Measurements from ENCODE around the gene DROSHA.

The DROSHA gene

DNA sequence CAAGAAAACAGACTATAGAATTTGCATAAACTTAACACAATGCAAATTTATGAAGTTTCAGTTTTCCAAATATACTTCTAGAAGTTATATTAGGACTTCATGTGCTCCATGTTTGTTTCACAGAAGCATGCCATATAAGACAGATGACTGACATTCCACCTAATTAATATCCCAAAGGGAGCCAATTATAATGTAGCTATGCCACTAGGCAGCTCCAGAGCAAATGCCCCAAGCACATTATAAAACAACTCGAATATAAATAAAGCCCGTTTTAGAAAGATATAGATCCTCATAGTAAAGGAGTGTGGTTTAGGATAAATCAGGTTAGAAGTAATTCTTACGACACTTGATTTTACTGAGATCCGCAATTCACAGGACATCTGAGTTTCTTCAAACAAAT is 8.9 kb downstream of the DROSHA start:
- DNase-seq (ENCODE audit: low read depth in 2 of 2, low spot score in 1 of 2) = no peak

DNA sequence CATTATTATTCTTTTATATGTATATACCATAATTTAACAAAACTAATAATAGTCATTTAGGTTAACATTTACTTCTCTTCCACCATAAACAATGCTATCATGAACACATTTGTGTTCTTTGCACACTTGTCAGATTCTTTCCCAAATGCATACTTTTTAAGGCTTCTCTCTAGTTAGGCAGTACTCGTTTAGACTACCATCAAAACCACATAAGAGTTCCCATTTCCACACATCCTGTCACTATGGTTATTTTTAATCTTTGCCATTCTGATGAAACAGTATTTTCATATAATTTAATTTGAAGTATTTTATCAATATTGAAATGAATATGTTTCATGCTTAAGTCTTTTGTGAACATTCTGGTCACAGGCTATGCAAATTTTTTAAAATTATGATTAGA is 15.1 kb downstream of the DROSHA start:
- no peak for DNase-seq (ENCODE audit: low read depth in 2 of 2, low spot score in 1 of 2)

DNA sequence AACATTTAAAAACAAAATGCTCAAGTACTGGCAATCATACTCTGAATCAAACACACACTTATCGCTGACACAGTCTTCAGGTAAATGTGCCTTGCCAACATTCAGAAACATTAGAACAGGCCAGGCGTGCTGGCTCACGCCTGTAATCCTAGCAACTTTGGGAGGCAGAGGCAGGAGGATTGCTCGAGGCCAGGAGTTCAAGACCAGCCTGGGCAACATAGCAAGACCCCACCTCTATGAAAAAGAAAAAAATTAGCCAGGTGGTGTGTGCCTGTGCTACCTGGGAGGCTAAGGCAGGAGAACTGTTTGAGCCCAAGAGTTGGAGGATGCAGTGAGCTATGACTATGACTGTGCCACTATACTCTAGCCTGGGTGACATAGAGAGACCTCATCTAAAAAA is 20.6 kb downstream of the DROSHA start:
- no peak for DNase-seq (ENCODE audit: low read depth in 2 of 2, low spot score in 1 of 2)

DNA sequence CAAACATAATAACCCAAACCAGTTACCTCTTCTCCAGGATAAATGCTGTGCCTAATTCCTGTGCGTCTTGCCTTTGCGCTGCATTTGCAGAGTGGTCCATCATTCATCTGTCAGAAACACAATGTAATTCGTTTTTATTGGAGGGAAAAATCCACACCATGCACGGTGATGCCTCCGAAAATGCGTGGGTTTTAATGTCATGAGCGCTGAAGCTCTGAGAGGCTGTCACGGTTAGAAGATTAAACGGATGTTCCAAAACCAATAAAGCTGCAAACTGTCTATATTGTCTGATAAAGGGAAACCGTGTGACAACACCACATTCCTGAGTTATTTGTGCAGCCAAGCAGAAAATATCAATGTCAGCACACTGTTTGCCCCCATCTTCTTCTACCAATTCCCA is 27.4 kb downstream of the DROSHA start:
- no peak for DNase-seq (ENCODE audit: low read depth in 2 of 2, low spot score in 1 of 2)

DNA sequence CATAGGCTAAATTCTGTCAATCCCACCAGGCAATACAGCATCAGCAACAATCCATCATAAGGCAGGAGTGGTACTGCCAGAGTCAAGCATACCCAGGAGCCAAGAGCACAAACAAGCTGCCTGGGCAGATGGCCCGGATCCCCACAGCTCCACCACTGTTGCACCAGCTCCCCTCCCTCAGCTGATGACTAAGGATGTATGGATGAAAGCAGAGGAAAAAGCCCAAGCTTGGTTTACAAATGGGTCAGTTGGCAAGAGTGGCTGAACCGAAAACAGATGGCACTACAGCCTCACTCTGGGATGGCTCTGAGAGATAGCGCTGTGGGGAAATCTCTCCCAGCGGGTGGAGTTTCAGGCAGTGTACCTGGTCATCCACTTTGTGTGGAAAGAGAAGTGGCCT is 29.4 kb downstream of the DROSHA start:
- DNase-seq (ENCODE audit: low read depth in 2 of 2, low spot score in 1 of 2) = no peak

DNA sequence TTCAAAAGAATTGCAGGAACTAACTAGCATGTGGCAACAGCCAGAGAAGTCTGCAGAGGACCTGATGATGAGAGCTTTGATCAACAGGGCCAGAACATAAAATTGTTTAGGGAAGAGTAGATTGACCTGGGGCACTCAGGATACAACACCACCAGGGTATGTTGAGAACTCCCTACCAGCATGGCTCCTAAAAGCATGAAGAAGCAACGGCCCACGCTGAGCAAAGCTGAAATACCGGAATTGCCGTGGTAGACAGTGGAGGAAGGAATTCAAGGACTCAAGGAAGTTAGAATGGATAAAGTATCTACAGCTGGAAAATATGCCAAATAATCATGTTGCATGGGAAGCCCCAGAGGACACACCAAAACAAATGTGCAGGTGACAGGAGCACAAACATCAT is 31.6 kb downstream of the DROSHA start:
- DNase-seq (ENCODE audit: low read depth in 2 of 2, low spot score in 1 of 2) = no peak

DNA sequence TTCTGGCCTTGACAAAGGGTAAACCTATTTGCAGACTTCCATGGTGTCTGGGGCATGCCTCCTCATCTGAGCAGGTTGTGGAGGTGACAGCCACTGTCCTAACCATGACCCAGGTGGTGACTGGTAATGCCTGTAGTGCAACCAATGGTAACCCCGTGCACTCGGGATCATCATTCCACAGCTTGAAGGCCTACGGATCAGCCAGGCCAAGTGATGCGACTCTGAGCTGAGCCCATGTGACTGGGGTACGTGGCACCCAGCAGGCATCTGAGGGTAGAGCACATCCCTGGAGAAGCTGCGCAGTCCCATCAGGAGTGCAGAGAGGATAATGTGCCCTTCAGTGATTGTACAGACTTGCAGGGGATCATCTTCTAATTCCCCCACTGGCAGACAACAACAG is 35.0 kb downstream of the DROSHA start:
- no peak for DNase-seq (ENCODE audit: low read depth in 2 of 2, low spot score in 1 of 2)

DNA sequence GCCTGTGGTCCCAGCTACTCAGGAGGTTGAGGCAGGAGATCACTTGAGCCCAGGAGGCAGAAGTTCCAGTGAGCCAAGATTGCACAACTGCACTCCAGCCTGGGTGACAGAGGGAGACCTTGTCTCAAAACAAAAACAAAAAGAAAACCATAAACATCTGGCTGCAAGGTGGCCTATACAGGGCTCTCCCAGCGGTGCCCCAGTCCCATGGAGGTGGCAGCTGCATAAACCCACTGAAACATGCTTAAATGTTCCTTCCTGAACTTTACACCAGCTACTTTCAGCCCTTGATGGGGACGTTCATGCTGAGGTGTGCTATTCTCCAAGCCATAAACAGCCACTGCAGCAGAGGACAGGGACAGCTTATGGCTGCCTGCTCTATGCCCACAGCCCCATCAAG is 35.6 kb downstream of the DROSHA start:
- no peak for DNase-seq (ENCODE audit: low read depth in 2 of 2, low spot score in 1 of 2)

DNA sequence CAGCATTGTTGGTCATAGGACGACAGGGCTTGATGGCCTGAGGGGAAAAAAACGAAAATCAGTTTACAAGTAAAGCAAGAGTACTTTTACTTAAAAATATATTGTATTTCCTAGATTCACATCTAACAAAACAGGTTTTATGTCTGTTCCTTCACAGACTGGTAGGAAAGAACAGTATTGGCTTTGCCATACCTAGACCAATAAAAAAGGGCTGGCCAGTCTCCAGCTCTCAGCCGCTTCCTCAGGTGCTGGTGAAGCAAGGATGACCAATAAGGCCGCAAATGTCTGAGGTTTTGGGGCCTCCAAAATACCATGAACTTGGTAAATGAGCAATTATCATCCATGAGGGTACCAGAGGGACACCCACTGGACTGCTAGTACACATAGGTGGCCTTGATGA is 36.6 kb downstream of the DROSHA start:
- DNase-seq (ENCODE audit: low read depth in 2 of 2, low spot score in 1 of 2) = no peak

DNA sequence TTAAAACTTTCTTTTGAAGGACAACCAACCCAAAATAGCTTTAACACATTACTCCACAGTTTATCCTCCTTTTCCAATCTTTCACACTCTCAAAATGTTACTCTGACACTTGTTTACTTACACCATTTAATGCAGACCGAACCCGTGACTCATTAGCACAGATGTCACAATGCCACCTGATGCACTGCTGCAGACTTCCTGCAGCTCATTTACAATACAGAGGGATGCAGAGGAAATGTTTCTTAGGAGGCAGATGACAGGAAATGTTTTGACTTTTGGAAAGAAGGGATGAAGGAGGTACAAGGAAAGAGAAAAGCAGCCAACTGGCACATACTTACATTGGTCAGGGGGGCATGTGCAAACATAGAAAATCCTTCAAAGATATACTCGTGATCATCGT is 39.0 kb downstream of the DROSHA start:
- DNase-seq (ENCODE audit: low read depth in 2 of 2, low spot score in 1 of 2) = no peak

DNA sequence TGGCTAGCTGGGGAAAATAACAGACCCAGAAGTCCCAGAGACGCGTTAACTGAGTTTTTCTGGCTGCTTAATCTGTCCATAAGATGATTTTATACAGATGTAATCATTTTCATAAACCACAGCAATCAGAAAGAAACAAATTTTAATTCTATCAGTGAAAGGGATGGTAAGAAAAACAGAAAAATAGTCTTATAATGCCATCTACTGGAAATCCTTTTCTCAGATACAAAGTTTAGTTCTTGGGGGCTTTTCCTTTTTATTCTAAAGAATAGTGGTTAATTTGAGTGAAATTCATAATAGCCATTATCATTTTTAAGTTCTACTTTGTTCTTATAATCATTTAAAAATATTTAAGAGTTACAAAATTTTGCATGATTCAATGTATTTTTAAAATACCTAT is 44.4 kb downstream of the DROSHA start:
- DNase-seq (ENCODE audit: low read depth in 2 of 2, low spot score in 1 of 2) = no peak

DNA sequence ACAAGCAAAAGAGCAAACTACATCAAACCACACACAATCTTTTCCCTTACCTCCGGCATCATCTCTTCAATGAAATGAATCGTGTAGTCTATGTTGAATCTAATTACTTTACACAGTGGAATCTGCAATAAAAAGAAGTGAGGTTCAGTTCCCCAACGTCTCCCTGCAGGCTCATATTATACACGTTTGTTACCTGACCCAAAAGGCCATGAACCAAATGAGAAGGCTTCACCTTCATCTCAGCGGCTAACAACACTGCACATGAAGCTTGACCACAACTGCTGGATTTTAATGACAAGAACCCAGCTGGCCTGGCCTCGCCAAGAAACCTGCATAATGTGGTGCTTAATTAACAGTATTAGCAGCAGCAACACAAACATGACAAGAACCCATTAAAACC is 45.5 kb downstream of the DROSHA start:
- DNase-seq (ENCODE audit: low read depth in 2 of 2, low spot score in 1 of 2) = no peak

DNA sequence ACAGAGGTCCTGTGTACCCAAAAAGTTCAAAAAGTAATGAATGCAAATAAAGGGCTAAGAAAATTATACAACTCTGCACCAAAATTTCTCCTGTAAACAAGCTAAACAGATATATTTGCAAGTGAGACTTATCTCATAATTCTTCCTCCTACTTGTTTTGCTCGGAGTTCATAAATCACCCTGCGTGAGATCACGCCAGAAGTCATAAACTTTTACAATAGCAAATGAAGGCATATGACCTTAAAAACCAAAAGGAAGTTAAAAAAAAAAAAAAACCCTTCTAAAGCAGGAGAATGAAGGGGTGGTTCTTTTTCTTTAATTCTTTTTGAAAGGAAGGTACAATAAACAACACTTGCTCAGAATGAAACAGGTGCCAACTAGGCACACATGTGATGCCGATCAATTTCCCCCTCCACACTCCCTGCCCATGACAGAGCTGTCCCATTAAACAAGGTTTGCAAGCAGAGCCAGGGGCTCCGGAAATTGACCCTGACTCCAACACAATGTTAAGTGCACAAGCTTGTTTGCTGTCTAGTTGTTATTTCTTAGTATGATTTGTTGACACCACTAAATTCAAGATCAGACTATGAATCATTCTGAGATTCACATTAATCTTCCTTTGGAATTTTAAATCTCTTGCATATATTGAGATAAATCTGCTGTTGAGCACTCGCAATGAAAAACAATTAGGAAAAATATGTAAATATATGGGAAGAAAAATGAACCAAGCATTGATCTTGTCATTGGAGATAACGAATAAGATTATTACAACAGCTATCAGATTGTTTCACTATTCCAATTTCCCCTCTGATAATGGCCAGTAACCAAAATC is 46.3 kb downstream of the DROSHA start:
- no peak for DNase-seq (ENCODE audit: low read depth in 2 of 2, low spot score in 1 of 2)

DNA sequence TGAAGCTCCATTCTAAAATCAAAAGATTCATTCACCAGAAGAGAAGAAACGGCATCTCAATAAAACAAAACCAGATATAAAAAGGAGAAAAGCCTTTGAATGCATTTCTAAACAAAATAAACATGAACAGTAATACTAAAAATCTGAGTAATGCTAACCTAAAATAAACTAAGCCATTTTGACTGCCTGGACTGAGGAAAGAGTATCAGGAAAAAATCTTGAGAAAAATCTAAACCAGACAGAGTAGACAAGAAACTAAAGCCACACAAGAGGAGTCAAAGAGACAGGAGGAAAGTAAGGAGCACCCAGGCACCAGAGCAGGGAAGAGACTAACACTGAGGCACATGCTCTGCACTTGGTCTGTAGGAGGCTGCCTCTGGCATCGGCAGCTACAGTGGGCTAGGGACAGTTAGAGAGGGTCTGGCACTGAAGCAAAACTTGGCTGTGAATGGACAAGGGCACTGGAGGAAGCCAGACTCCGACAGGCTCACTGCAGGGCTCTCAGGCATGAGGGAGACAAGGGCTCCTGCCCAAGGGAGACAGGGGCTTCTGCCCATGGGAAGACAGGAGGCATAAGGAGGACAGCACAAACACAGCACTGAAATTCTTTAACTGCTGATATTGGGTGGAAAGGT is 50.2 kb downstream of the DROSHA start:
- DNase-seq (ENCODE audit: low read depth in 2 of 2, low spot score in 1 of 2) = no peak

DNA sequence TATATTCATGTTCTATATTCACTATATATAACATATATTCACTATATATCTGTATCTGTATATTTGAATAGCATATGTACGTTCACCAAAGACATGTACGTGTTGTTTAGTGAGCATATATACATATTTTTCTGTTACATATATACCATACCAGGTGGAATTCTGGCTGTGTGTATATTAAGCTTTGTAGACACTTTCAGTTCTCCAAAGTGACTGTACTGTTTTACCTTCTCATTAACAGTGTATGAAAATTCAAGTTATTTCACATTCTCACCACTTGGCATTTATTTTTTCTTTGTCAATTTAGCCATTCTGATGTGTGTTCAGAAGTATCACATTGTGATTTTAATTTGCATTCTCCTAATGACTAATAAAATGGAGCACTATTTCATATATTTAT is 52.2 kb downstream of the DROSHA start:
- DNase-seq (ENCODE audit: low read depth in 2 of 2, low spot score in 1 of 2) = no peak

DNA sequence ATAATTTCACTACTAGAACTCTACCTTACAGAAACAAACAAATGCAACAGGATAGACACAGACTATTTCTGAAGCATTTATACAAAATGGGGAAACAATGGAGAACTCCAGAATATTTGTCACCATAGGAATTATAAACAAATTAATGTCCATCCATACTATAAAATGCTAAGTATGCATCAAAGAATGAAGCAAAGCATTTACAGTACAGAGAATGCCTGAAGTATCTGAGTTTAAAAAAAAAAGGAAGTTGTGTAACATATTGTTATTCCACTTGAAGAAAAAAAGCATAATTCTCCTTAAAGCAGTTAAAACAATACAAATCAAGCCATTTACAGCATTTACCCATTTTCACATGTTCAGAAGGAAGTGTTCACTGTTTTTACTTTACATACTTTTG is 53.0 kb downstream of the DROSHA start:
- DNase-seq (ENCODE audit: low read depth in 2 of 2, low spot score in 1 of 2) = no peak

DNA sequence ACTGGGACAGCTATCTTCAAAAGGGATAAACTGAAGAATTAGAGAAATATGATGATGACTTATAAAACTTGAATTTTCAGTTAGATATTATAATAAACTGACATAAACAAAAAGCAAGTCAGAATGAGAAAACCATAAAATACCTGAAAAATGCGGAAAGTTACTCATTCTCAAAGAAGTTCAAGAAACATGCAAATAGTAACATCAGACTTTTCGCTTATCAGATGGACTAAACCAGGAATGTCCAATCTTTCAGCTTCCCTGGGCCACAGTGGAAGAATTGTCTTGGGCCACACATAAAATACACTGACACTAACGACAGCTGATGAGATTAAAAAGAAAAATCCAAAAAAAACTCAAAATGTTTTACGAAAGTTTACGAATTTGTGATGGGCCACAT is 53.9 kb downstream of the DROSHA start:
- no peak for DNase-seq (ENCODE audit: low read depth in 2 of 2, low spot score in 1 of 2)

DNA sequence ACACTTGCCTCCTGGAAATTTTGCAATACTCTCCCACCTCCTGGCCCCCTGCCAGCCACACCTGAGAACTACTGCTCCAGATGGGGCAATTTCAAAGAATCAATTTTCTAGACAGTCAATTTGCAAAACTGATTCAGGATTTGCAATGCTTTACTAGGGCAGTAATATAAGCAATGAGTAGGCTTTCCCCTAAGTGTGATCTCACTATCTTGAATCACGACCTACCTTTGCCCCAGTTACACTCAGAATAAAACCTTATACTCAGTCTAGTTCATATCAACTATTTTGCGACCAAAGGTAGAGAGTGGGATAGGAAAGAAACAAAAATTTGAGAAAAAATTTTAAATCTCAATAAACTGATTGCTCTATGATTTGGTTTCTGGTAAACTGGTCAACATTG is 54.4 kb downstream of the DROSHA start:
- no peak for DNase-seq (ENCODE audit: low read depth in 2 of 2, low spot score in 1 of 2)

DNA sequence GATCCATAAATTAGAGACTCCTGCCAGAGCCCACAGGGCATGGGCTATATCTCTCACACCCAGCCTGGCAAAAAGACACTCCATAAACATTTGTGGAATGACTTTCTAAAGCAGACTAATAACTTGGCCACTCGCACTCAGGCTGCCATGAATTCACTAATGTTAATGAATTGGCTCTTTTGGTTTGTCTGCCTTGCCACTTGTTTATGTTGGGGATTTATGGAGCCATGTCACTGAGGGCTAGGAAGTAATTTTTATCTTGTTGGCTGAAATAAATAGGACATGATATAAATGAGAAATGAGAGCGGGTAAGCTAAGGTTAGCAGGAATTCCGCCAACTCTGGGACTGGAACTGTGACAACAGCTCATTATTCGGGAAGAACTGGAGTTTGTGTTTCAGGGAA is 55.2 kb downstream of the DROSHA start:
- no peak for DNase-seq (ENCODE audit: low read depth in 2 of 2, low spot score in 1 of 2)

DNA sequence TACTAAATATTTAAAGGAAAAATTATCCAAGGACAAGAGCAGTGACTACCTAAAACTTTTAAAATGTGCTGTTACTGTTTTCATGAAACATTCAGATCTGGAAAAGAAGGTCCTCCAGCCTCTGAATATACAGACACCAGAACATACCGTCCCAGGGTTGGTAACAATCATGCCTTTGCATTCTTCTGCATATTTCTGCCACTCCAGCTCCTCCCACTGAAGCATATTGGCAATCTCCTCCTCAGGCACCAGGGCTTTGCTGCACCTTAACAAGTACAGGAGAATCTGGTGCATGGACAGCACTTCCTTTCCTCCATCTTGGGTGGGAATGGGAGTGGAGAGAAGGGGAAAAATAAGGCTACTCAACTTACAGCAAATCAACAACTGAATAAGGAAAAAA is 60.0 kb downstream of the DROSHA start:
- no peak for DNase-seq (ENCODE audit: low read depth in 2 of 2, low spot score in 1 of 2)

DNA sequence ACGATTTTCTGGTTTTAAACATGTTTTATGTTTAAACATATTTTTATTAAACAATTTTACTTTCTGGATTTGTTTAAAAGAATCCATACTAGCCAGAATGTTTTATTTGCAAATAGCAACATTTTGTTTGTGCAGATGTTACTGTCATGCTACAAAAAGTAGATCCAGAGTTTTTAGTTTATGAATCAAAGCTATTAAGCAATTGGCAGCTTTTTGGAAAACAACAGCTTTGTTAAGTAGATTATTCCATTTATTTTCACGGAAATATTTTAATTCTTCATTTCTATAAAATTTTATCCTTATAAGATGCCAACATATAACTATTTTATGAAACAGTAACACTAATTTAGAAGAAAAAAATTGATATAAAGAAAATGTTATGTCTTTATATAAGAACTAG is 60.9 kb downstream of the DROSHA start:
- no peak for DNase-seq (ENCODE audit: low read depth in 2 of 2, low spot score in 1 of 2)

DNA sequence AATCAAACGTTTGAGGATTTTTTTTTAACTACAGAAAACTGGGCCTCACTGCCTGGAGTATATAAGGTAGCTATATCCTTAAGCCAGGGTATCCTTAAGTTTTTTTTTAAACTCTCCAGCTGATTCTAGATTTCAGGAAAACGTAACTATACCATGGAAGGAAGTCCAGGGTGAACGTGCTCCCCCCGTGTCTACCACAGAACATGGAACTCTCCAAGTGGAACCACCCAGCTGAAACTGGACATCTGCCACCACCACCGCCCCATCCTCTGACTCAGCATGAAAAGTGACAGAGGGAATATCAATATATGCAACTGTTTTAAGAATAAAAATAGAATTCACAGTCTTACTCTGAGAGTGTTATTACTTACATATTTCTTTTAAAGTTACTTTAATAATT is 61.3 kb downstream of the DROSHA start:
- DNase-seq (ENCODE audit: low read depth in 2 of 2, low spot score in 1 of 2) = no peak

DNA sequence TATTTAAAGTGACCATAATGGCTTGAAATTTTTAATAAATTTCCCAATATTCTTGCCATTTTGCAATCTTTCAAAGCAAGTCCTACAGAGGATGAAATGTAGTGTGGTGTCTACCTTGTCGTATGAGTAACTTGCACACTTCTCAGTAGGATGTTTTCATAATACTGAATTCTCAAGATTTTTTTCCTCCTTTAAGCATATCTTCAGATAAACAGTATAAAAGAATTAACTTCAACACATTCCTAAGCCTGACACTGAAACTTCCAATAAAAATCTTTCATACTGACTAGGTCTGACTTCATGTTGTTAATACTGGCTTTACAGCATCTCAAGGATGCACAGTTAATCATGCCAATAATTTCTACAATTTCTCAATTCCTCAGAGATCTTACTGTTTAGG is 62.0 kb downstream of the DROSHA start:
- no peak for DNase-seq (ENCODE audit: low read depth in 2 of 2, low spot score in 1 of 2)
